Activated effector memory CD4-positive, alpha-beta T cell treated with Interleukin-2 at 50 U/mL for 16 hours (primary cell): Measurements from ENCODE around the gene CMPK2.
"Not testable (repeated sequence)": the region's sequence is repeated elsewhere in the genome, so short reads cannot be mapped to it uniquely, and the experiment has no call there.

Experiments
- DNase-seq: peaks from one replicate; pipeline ENCODE4 v3.0.0-alpha.2; 2020

Gene CMPK2

GRCh38 chr2:6879011-6879410 lies 13.3 kb upstream of the CMPK2 start:
- no peak for DNase-seq

DNA sequence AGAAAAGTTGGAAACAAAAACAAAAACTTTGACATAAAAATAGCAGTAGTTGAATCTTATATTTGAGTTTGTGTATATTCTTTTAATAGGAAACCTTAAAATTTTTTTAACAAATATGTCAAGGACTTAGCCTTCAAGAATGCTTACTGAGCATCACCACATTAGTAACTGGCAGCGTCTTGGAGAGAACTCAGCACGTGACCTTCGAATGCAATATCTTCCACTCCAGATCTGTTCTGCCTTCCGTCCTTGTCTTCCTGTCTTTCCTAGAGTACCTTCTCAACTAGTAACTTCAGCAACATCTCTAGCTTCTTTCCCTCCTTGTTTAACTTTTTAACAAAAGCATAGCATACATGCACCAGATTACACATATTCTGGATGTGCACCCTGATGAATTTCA lies 12.8 kb upstream of the CMPK2 start:
- no peak for DNase-seq

- DNase-seq = no peak
Observed at GRCh38 chr2:6877402-6878304, 11.9 kb upstream of the CMPK2 start, which contains the start of gene RSAD2. Gene RSAD2, plus strand, starts transcription at chr2:6877777. Its CDS starts 24 bp downstream, at chr2:6877801.

- no peak for DNase-seq
Observed at GRCh38 chr2:6876309-6876708, 10.6 kb upstream of the CMPK2 start.

- no peak for DNase-seq
Observed at GRCh38 chr2:6874032-6874431, 8.3 kb upstream of the CMPK2 start.

GRCh38 chr2:6872394-6872793 lies 6.7 kb upstream of the CMPK2 start:
- DNase-seq = no peak

- no peak for DNase-seq
Observed at GRCh38 chr2:6866982-6867381, 1.3 kb upstream of the CMPK2 start.

GRCh38 chr2:6866275-6866671 lies 566 bp upstream of the CMPK2 start:
- DNase-seq = peak; percentile 27

DNA sequence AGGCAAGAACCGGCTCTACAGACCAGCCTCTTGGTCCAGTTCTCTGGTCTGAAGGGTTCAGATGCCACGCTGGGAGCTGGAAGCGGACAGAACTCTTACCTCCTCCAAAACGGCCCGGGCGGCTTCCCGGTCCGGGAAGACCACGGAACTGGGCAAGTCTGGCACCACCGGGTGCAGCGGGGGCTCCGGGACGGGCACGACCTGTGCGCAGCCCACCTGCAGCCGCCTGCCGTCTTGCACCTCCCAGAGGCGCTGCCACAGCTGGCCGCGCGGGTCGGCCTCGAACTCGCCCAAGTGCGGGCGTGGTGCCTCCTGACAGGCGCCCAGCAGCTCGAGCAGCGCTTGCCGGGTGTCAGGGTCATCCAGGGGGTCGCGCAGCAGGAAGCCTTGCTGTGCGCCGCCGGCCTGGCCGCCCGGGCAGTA lies 773 bp downstream of the CMPK2 start:
- peak; percentile 20 for DNase-seq

DNA sequence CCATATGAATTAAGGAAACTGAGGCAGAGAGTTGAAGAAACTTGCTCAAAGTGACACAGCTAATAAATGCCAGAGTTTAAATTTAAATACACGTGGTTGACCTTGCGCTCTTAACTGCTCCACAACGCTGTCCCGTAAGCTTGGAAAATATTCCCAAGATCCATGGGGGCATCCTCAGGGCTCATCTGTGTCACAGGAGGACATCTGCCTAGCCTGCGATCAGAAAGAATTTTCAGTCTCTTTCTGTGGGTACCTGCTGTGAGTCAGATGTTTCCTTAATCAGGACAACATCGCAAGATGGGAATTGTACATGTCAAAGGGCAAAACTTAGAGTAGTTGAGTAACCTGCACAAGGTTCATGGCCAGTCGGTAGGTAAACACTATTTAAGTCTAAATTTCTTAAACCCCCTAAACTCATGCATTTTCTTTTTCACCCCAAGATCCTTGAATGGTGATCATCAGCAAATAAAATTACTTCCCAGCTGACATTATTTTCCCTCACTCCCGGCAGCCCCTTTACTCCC lies 1.4 kb downstream of the CMPK2 start:
- no peak for DNase-seq

GRCh38 chr2:6863792-6864191 lies 1.9 kb downstream of the CMPK2 start:
- DNase-seq = no peak

GRCh38 chr2:6860296-6860695 lies 5.4 kb downstream of the CMPK2 start:
- no peak for DNase-seq

DNA sequence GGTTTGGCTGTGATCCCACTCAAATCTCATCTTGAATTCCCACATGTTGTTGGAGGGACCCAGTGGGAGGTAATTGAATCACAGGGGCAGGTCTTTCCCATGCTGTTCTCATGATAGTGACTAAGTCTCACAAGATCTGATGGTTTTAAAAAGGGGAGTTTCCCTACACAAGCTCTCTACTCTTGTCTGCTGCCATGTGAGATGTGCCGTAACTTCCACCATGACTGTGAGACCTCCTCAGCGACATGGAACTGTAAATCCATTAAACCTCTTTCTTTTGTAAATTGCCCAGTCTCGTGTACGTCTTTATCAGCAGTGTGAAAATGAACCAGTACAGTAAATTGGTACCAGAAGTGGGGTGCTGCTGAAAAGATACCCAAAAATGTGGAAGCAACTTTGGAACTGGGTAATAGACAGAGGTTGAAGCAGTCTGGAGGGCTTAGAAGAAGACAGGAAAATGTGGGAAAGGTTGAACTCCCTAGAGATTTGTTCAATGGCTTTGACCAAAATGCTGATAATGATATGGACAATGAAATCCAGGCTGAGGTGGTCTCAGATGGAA lies 7.2 kb downstream of the CMPK2 start:
- DNase-seq = not testable (repeated sequence)

- DNase-seq = no peak
Observed at GRCh38 chr2:6856548-6856920, 9.2 kb downstream of the CMPK2 start.

- DNase-seq = no peak
Observed at GRCh38 chr2:6855860-6856547, 9.7 kb downstream of the CMPK2 start.

- DNase-seq = no peak
Observed at GRCh38 chr2:6854416-6854815, 11.3 kb downstream of the CMPK2 start.

DNA sequence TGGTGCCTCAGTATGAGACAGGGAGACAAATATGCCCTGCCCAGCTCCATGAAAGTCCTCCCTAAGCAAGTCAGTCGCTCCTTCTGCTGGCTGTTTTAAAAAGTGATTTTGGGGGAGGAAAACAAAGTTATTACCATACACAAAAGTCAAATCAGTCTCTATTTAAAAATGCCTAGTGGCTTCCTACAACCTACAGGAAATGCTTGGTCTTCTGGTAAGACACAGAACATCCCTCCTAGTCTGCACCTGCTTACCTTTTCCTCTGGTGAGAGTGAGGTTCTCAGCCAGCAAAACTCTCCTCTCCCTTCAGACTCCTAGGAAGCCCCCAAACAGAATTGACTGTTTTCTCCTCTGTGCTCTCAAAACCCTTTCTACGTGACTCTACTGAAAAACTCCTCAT lies 13.5 kb downstream of the CMPK2 start:
- DNase-seq = no peak

DNA sequence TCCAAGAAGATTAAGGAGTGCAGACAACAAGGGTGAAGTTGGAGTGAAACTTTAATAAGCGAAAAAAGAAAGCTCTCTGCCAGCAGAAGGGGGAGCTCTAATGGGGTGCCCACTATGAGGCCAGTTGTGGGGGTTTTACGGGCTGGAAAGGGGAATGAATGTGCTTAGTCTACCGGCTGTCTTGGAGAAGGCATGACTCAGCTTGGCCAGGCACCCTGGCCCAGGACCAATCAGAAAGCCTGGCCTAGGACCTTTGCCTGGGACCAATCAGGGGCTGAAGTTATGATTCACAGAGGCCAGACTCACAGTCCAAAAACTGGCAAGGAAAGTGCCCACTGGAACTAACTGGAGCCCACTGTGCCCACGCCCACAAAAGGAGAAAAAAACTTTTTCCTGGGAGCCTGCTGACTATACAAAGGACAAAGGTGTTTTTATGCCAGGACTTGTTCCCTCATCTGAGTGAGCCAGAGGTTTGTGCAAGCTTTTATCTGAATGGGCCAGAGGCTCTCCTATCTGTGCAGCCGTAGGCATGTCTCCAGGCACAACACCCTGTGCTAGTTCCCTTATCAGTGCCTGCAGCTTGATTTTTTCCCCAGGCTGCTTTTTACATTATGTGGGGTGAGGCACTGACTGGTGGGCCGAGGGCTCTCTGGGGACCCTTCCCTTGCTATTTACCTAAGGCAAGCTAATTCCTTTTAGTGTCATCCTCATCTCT lies 18.6 kb downstream of the CMPK2 start:
- no peak for DNase-seq

DNA sequence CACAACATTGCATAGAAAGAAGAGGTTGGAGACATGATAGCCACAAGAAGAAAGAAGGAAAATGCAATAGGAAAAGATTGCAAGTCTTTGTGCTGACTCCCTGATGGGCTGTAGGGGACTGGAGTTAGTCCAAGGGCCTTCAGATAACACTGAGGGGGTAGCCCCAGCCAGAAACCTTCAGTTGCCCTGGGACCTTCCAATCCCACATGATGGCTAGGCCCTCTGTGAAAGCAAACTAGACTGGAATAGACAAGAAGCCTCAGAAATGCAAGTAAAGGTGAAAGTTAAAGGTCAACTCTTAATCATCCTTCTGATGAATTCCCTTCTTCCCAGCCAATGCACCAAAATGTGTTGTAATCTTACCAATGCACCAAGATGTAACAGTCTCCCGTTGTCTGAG lies 19.2 kb downstream of the CMPK2 start:
- no peak for DNase-seq

- no peak for DNase-seq
Observed at GRCh38 chr2:6845903-6846302, 19.8 kb downstream of the CMPK2 start.

- no peak for DNase-seq
Observed at GRCh38 chr2:6845312-6845711, 20.4 kb downstream of the CMPK2 start.

DNA sequence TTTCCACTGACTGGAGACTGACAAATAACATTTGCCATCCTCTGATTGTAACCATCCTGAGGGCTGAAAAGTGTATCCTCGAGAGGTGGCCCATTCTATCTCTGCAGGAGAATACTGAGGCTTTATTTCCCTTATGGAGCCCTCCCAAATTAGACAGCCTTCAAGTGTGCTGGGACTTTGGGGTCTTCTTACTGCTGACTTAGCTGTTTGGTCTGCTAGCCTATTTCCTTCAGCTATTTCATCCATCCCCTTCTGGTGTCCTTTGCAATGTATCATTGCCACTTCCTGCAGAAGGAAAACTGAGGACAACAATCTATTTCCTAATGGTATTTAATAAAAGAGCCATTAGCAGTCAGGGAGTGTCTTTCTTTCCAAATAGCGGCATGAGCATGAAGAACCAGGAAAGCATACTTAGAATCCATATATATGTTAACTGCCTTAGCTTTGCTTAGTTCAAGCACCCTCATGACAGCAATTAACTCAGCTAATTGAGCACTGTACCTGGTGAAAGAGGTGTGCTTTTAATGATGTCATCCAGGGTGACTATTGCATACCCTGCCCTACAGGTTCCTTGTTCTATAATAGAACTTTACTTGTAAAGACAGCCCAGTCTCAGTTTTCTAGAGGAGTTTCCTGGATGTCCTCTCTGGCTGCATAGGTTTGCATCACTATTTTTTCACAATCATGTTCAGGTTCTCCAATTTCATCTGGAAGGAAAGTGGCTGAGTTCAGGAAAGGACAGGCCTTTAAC lies 24.0 kb downstream of the CMPK2 start:
- no peak for DNase-seq
